Measurements from ENCODE around the gene PTPRU. TPM values are rescaled to one million over a fixed set of nuclear protein-coding genes. Genes with fewer than 3 reads are reported as not detected.

PTPRU gene
- total RNA-seq, 4 donors from 2014 or later, result 15.0 to 46.7 (median 29.0) TPM

DNA sequence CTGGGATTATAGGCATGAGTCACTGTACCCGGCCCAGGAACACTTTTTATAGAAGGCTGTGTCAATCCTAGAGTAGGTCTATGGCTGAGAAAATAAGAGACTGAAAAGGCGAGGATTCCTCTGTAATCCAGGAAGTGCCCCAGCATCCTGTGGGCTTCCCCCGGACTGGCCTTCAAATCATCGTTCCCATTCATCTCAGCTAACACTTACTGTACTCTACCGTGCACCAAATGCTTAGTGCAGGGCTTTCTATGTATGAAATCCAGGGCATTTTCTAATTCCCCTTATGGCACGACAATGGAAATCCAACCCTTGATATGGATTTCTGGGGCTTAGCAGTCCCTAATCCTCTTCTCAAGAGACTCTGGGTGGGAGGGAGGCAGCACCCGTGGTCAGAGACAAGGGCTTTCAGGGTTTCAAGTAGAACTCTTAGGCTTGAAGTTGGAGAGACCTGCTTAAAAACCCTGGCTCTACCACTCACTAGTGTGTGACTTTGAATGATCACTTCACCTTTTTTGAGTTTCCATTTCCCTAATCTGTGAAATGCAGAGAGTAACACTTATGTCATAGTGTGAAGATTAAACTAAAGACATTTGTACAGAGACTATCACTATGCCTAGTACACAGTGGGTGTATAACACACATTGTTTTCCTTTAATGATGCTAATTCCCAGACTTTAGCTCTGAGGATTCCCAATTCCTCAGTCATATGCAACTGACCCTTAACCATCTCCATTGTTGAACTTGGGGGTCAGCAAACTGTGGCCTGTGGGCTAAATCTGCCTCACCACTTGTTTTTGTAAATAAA lies 25.8 kb upstream of the PTPRU start:
- H3K36me3 ChIP-seq, result peaks cover 62% of the 10 kb centered on the region
- WGBS, result 79% methylated on average over 7 of the region's 7 CpGs
- TF ChIP-seq EP300 (IDR thresholded peaks at IDR 0.05) (no peak), POLR2A (IDR thresholded peaks at IDR 0.05) (no peak), POLR2AphosphoS5 (IDR thresholded peaks at IDR 0.05) (no peak)
- TF ChIP-seq, protein P1, sequence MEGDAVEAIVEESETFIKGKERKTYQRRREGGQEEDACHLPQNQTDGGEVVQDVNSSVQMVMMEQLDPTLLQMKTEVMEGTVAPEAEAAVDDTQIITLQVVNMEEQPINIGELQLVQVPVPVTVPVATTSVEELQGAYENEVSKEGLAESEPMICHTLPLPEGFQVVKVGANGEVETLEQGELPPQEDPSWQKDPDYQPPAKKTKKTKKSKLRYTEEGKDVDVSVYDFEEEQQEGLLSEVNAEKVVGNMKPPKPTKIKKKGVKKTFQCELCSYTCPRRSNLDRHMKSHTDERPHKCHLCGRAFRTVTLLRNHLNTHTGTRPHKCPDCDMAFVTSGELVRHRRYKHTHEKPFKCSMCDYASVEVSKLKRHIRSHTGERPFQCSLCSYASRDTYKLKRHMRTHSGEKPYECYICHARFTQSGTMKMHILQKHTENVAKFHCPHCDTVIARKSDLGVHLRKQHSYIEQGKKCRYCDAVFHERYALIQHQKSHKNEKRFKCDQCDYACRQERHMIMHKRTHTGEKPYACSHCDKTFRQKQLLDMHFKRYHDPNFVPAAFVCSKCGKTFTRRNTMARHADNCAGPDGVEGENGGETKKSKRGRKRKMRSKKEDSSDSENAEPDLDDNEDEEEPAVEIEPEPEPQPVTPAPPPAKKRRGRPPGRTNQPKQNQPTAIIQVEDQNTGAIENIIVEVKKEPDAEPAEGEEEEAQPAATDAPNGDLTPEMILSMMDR (IDR thresholded peaks at IDR 0.05), result no peak
- no peak overlapping the region for H3K4me3 ChIP-seq
- H3K27me3 ChIP-seq, result no peaks in the 10 kb centered on the region
- H3K27ac ChIP-seq, result no peak overlapping the region
- H3K4me1 ChIP-seq, result no peaks in the 10 kb centered on the region
- H3K9me3 ChIP-seq, result no peaks in the 10 kb centered on the region
- DNase-seq (ENCODE audit: low spot score in 2 of 2), result no peak

DNA sequence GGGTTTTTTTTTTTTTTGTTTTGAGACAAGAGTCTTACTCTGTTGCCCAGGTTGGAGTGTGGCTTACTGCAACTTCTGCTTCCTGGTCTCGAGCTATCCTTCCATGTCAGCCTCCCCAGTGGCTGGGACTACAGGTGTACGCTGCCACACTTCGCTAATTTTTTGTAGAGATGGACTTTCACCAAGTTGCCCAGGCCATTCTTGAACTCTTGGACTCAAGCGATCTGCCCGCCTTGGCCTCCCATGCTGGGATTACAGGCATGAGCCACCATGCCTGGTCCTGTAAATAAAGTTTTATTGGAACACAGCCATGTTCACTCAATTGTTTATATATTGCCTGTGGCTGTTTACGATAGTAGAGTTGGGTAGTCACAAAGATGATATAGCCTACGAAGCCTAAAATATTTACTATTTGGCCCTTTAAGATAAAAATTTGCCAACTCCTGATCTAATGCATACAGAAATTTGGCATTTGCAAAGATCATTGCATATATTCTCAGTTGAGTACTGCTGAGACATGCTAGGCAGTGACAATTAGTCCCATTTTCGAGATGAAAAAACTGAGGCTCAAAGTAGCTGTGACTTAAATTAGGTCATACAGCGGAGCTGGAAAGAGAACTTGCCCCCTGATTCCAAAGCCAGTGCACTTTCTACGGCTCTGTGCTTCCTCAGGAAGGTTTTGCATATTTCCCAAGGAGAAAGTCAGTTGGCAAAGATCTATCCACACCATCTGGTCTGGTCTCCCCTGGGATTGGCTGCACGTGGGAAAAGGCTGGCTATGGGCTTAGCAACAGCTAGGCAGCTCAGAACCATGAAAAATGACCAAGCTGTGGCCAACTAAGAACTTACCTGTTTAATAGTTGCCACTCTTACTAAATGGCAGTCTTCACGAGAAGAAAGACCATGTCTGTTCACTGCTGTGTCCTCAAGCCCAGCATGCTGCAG lies 25.0 kb upstream of the PTPRU start:
- Histone ChIP-seq H3K4me3 (no peak overlapping the region), H3K4me1 (no peaks in the 10 kb centered on the region), H3K27me3 (no peaks in the 10 kb centered on the region), H3K9me3 (no peaks in the 10 kb centered on the region), H3K36me3 (peaks cover 62% of the 10 kb centered on the region), H3K27ac (no peak overlapping the region)
- 91% methylated on average over 12 of the region's 12 CpGs for WGBS
- TF ChIP-seq POLR2A (IDR thresholded peaks at IDR 0.05), result no peak
- no peak for TF ChIP-seq POLR2AphosphoS5 (IDR thresholded peaks at IDR 0.05)
- TF ChIP-seq EP300 (IDR thresholded peaks at IDR 0.05), result no peak
- TF ChIP-seq, protein P1 (IDR thresholded peaks at IDR 0.05), result no peak
- DNase-seq (ENCODE audit: low spot score in 2 of 2), result no peak

- Histone ChIP-seq H3K4me1 (no peaks in the 10 kb centered on the region), H3K4me3 (no peak overlapping the region), H3K9me3 (no peaks in the 10 kb centered on the region), H3K27me3 (no peaks in the 10 kb centered on the region), H3K27ac (no peak overlapping the region), H3K36me3 (peaks cover 64% of the 10 kb centered on the region)
- no peak for TF ChIP-seq EP300 (IDR thresholded peaks at IDR 0.05)
- no peak for TF ChIP-seq POLR2A (IDR thresholded peaks at IDR 0.05)
- DNase-seq (ENCODE audit: low spot score in 2 of 2), result no peak
- WGBS, result 89% methylated on average over 5 of the region's 5 CpGs
Observed at GRCh38 chr1:29213055-29213454, 23.3 kb upstream of the PTPRU start.

DNA sequence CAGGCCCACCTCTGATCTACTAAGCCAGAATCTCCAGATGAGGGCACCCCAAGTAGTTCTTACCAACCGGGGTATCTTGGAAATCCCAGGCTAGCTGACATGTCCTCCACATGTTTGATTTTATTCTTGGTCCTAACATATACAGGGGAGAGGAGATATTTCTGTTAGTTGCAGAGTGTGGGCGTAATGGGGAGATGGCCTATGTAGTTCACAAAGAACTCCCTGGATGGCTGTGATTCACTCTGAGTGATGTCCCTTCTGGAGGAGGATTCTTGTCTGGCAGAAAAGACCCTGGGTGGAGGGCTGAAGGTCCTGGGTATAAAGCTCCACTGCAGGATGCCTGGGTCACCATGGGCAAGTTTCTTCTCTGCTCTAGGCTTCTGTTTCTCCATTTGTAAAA lies 18.7 kb upstream of the PTPRU start:
- WGBS, result 91% methylated on average over 2 of the region's 2 CpGs
- TF ChIP-seq EP300 (IDR thresholded peaks at IDR 0.05) (no peak), POLR2A (IDR thresholded peaks at IDR 0.05) (no peak), POLR2AphosphoS5 (IDR thresholded peaks at IDR 0.05) (no peak)
- TF ChIP-seq, protein P1 (IDR thresholded peaks at IDR 0.05), result no peak
- no peaks in the 10 kb centered on the region for H3K9me3 ChIP-seq
- no peak for DNase-seq (ENCODE audit: low spot score in 2 of 2)
- H3K27me3 ChIP-seq, result no peaks in the 10 kb centered on the region
- H3K36me3 ChIP-seq, result peaks cover 57% of the 10 kb centered on the region
- H3K4me1 ChIP-seq, result no peaks in the 10 kb centered on the region
- H3K4me3 ChIP-seq, result no peak overlapping the region
- no peak overlapping the region for H3K27ac ChIP-seq

GRCh38 chr1:29218223-29218622 lies 18.1 kb upstream of the PTPRU start:
- Histone ChIP-seq H3K27ac (no peak overlapping the region), H3K4me1 (no peaks in the 10 kb centered on the region), H3K4me3 (no peak overlapping the region), H3K36me3 (peaks cover 55% of the 10 kb centered on the region), H3K27me3 (no peaks in the 10 kb centered on the region), H3K9me3 (no peaks in the 10 kb centered on the region)
- no peak for TF ChIP-seq POLR2AphosphoS5 (IDR thresholded peaks at IDR 0.05)
- no peak for TF ChIP-seq POLR2A (IDR thresholded peaks at IDR 0.05)
- TF ChIP-seq, protein P1 (IDR thresholded peaks at IDR 0.05), result no peak
- TF ChIP-seq EP300 (IDR thresholded peaks at IDR 0.05), result no peak
- no peak for DNase-seq (ENCODE audit: low spot score in 2 of 2)
- WGBS, result 91% methylated on average over 2 of the region's 2 CpGs

Measured in suprapubic skin (tissue), 4 donors.